Islet of Langerhans (tissue), 1 donor: Measurements from ENCODE around the gene CA12.
"Not testable (repeated sequence)": the region's sequence is repeated elsewhere in the genome, so short reads cannot be mapped to it uniquely, and the experiment has no call there.

ENCODE experiments used
- FAIRE-seq: peaks from one replicate; lab custom pipeline; 2011; peaks lifted over from hg19 to GRCh38; lab: Jason Lieb, UNC

Gene CA12

GRCh38 chr15:63381301-63382204, at the start of gene CA12:
Gene CA12 (minus strand): TSS chr15:63381846. CDS start chr15:63381720, 126 bp downstream.
- no peak for FAIRE-seq

GRCh38 chr15:63430766-63431451, 49.3 kb upstream of the CA12 start:
- FAIRE-seq: no peak

- FAIRE-seq: no peak
Measured at GRCh38 chr15:63426552-63426951, 44.9 kb upstream of the CA12 start.

GRCh38 chr15:63425426-63425985, 43.9 kb upstream of the CA12 start:
- no peak for FAIRE-seq

- no peak for FAIRE-seq
Measured at GRCh38 chr15:63422891-63423590, 41.4 kb upstream of the CA12 start.

- no peak for FAIRE-seq
Measured at GRCh38 chr15:63421433-63421832, 39.8 kb upstream of the CA12 start.

GRCh38 chr15:63420333-63420747, 38.7 kb upstream of the CA12 start:
- FAIRE-seq: no peak

GRCh38 chr15:63418811-63419210, 37.2 kb upstream of the CA12 start:
- FAIRE-seq: no peak

- no peak for FAIRE-seq
Measured at GRCh38 chr15:63417721-63418120, 36.1 kb upstream of the CA12 start.

GRCh38 chr15:63417274-63417673, 35.6 kb upstream of the CA12 start:
- FAIRE-seq: not testable (repeated sequence)

GRCh38 chr15:63414474-63415120, 33.0 kb upstream of the CA12 start:
- FAIRE-seq: no peak

- no peak for FAIRE-seq
Measured at GRCh38 chr15:63412551-63412950, 30.9 kb upstream of the CA12 start.

- FAIRE-seq: no peak
Measured at GRCh38 chr15:63411866-63412265, 30.2 kb upstream of the CA12 start.

- no peak for FAIRE-seq
Measured at GRCh38 chr15:63409179-63409578, 27.5 kb upstream of the CA12 start.

GRCh38 chr15:63408524-63408923, 26.9 kb upstream of the CA12 start:
- no peak for FAIRE-seq

GRCh38 chr15:63407612-63408011, 26.0 kb upstream of the CA12 start:
- no peak for FAIRE-seq

- no peak for FAIRE-seq
Measured at GRCh38 chr15:63405683-63406390, 24.2 kb upstream of the CA12 start.

GRCh38 chr15:63405159-63405558, 23.5 kb upstream of the CA12 start:
- no peak for FAIRE-seq

- no peak for FAIRE-seq
Measured at GRCh38 chr15:63403254-63403945, 21.8 kb upstream of the CA12 start.

GRCh38 chr15:63402498-63403253, 21.0 kb upstream of the CA12 start:
- FAIRE-seq: peak; percentile 82
